OCI-LY3 (cell line): ENCODE results near the gene C10orf105.

Source experiments
- CTCF ChIP-seq: fragments of 200-600, 300-600 bp; sonication (generic); IDR thresholded peaks from 2 replicates; pipeline ENCODE4 v1.5.1; 2014; ENCODE audit warnings: antibody characterized with exemption, low read length, low read depth
- EZH2phosphoT487 ChIP-seq: fragments of 200-600 bp; shearing (Covaris generic); IDR thresholded peaks from 2 replicates; pipeline ENCODE4 v1.6.1; 2018; ENCODE audit warnings: antibody characterized with exemption, mixed run types, low read depth

GRCh38 chr10:71703577-71703976, 16.0 kb downstream of the C10orf105 start:
- no peak for TF ChIP-seq CTCF
- no peak for TF ChIP-seq EZH2phosphoT487
